HFF-Myc (cell line): ENCODE data around the gene DDX24.

Source experiments
- DNase-seq: peaks from one replicate; pipeline ENCODE4 v3.0.0-alpha.2; 2011; ENCODE audit warnings: low read depth; ENCODE audit errors: extremely low read depth
- H3K4me3 ChIP-seq: replicated peaks from 2 replicates; pipeline ENCODE4 v1.5.1; 2011; ENCODE audit warnings: low read depth, mild to moderate bottlenecking, control low read depth, low read length
- TF ChIP-seq, protein P1 (sequence below): IDR thresholded peaks from 2 replicates; pipeline ENCODE4 v1.5.1; 2012; ENCODE audit warnings: mild to moderate bottlenecking, low read depth, low read length, control low read depth; ENCODE audit errors: missing control alignments

The DDX24 gene

DNA sequence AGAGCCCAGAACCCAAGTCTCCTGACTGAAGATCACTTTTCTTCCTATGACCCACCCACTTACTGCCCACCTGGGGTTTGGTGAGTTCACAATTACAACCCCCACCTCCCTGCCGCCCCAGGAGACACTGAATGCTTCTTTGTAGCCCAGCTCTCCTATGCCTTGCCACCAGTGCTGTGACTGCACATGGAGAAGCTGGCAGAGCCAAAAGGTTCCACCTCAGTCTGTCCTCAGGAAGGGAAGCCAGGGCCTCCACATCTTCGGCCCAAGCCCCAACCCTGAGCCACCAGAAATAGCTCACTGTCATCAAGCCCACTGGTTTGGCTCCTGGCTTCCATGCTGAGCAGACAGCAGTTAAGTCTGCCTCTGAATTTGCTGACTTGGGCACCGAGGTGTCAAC is 29.2 kb downstream of the DDX24 start:
- no peak for DNase-seq
- no peak overlapping the region for H3K4me3 ChIP-seq
- TF ChIP-seq, protein P1, sequence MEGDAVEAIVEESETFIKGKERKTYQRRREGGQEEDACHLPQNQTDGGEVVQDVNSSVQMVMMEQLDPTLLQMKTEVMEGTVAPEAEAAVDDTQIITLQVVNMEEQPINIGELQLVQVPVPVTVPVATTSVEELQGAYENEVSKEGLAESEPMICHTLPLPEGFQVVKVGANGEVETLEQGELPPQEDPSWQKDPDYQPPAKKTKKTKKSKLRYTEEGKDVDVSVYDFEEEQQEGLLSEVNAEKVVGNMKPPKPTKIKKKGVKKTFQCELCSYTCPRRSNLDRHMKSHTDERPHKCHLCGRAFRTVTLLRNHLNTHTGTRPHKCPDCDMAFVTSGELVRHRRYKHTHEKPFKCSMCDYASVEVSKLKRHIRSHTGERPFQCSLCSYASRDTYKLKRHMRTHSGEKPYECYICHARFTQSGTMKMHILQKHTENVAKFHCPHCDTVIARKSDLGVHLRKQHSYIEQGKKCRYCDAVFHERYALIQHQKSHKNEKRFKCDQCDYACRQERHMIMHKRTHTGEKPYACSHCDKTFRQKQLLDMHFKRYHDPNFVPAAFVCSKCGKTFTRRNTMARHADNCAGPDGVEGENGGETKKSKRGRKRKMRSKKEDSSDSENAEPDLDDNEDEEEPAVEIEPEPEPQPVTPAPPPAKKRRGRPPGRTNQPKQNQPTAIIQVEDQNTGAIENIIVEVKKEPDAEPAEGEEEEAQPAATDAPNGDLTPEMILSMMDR: no peak

DNA sequence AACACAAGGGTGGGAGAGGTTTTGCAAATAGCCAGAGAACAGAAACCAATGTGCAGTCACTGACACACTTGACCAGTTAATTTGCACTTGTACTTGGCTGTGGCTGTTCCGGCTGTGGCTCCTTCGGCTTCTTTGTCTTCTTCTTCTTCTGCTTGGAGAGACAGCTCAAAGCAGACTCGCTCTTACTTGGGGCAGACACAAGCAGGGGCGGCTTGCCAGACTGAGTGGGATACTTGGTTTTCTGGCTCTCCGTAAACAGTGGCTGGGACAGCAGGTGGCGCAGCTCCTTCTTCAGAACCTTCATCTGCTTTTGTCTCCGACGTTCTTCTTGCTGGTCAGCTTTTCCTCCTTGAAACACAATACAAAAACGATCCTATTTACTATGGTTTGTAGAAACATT is 29.9 kb downstream of the DDX24 start:
- no peak for DNase-seq
- no peak overlapping the region for H3K4me3 ChIP-seq
- TF ChIP-seq, protein P1: peak; percentile 34

DNA sequence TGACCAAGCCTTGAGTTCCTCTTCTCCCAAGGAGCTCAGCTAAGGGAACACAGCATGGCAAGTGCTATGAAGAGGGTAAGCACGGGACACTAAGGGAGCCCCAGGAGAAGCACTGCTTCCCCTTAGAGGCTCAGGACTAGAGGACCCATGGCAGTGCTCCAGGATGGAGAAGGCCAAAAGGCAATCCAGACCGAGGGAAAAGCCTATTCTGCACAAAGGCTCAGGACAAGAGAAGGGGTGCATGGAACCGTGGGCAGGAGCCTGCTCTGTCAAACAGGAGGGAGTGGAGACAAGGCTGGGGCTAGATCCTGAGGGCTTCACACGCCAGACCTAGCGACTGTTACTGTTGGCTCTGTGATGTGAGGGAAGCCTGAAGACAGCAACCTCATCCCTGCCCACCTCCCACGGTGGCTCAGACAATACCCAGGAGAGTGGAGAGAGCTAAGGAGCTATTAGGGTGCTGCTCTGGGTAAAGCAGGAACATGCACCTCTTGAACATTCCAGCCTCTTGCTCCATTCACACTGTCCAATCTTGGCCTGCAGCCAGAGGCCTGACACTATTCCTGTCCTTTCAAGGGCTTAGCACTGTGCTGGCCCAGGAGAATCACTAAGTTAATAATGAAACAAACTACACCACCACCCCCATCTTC is 30.6 kb downstream of the DDX24 start:
- TF ChIP-seq, protein P1: no peak
- no peak for DNase-seq
- no peak overlapping the region for H3K4me3 ChIP-seq

DNA sequence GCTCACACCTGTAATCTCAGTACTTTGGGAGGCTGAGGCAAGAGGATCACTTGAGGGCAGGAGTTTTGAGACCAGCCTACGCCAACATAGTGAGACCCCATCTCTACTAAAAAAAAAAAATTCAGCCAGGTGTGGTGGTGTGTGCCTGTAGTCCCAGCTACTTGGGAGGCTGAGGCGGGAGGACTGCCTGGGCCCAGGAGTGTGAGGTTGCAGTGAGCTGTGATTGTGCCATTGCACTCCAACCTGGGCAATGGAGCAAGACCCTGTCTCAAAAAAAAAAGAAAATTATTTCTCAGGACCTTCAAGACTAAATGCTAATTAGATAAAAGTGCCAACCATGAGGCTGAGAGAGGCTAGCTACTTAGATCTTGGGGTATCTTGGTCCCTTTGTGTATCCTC is 31.4 kb downstream of the DDX24 start:
- DNase-seq: no peak
- H3K4me3 ChIP-seq: no peak overlapping the region
- TF ChIP-seq, protein P1: no peak

DNA sequence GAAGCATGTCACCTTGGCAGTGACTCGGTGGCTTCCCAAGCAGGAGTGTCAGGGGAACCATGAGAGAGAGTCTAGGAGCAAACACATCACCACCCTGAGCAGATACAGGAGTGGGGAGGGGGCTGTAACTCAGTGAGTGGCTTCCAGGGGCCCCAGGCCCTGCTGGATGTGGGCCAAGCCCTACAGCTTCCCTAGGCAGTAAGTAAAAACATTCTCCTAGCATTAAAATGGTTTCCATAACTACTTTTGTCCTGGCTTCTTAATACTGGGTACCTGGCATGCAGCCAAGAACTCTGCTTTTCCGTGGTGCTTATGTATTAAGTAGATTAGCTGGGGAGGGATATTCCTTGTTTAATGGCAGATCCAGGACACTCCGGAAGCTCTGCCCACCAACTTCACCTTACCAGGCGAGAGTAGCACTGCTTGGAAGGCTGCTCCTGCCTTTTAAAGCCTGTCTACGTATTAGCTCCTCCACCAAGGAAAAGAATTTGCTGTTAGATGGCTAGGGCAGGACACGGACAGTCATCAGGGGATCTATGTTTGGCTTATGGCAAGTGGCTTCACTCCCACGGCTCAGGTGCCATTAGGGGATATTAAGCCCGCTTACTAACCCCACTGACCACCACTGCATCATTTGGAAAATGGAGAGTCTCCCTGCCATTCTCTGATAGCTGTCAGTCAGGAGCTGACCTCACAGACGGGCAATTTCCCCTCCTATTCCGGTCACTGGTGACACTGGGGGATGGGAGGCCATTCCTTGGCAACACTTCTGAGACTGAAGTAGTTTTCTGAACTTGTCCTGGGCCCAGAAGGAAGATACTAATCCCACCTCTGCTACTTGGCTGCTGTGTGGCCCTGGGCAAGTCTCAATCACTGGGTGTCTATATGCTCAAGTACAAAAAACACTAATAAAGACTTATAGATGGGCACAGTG is 32.0 kb downstream of the DDX24 start:
- DNase-seq: no peak
- TF ChIP-seq, protein P1: no peak
- H3K4me3 ChIP-seq: no peak overlapping the region

DNA sequence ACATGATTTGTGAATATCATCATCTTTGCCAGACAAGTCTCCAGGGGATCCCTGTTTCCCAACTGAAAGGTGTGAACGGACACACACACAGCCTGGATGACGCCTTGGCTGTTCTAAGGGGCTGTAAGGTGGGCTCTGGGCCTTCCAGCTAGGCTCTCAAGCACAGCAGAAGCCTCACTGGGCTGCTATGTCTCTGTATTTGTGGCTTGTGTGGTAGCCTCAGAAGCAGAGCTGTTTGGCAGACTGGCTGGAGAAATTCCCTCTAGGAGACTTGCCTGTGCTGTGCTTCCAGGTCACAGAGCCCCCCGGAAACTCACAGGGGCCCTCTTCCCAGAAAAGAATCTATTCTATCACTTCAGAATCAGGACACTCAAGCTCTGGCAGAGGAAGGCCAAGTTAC is 33.4 kb downstream of the DDX24 start:
- DNase-seq: no peak

More for the DNA sequence above, 33.4 kb downstream of the DDX24 start:
- no peak overlapping the region for H3K4me3 ChIP-seq
- TF ChIP-seq, protein P1: no peak
